ENCODE data around the gene CDCP2.
"Not testable (repeated sequence)": the region's sequence is repeated elsewhere in the genome, so short reads cannot be mapped to it uniquely, and the experiment has no call there.

Gene CDCP2

GRCh38 chr1:54115520-54115919, 37.3 kb downstream of the CDCP2 start:
- no peak for DNase-seq (ENCODE audit: low spot score)

DNA sequence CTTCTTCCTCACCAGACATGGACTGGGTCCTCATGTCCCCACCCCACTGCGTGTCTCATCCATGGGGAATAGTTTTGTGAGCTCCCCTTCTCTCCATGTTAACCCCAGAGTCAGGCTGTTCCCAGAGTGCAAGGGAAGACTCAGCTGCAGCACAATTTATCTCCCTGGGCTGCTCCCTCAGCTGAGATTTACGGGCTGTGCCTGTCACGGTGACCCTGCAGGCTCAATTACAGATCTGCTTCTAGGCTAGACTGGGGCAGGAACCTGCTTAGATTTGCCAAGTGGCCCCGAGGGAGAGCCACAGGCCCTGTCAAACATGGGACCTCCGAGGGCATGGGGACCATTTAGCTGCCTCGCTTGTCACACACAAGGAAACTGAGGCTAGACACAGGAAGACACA, 37.8 kb downstream of the CDCP2 start:
- no peak for DNase-seq (ENCODE audit: low spot score)

DNA sequence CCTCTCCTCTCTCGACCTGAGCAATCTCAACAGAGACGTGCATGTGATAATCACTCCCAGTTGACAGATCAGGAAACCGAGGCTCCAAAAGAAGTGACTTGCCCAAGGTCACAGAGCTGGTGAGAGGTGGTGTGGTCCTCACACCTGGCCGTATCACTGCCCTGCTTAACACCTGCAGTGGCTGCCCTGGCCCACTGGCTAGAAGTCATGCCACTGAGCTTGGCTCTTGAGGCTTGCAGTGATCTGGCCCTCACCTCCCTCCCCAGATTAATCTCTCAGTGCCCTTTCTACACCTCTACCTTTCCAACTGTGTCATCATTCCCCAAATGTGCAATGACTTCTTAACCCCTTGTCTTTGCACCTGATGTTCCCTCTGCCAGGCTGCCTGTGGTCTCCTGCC, 38.8 kb downstream of the CDCP2 start:
- no peak for DNase-seq (ENCODE audit: low spot score)

DNA sequence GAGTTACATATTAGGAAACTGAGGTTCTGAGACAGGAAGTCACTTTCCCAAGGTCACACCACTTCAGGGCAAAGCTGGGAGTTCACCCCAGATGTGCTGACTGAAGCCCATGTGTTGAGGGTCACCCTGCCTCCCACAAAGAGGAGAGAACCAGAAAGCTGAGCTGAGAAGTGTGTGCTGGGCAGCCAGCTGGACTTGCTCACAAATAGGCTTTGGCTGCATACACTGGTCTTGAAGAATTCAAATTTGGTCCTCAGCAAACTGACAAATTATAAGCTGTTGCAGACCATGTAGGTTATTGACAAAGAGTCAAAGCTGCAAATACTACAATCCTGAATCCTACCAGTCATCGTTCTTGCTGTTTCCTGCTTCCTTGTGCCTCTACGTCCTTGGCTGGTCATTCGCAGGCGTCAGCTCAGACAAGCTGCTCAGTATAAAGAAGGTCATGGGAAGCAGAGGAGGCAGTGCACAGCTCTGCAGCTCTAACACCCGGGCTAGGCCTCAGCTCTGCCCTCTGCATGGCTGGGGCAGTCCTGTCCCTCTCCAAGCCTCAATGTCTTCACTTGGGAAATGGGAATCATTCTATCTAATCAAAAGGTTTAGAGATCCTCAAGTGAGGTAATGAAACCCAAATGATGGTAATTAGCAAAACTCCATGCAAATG, 40.0 kb downstream of the CDCP2 start:
- DNase-seq (ENCODE audit: low spot score) = no peak

DNA sequence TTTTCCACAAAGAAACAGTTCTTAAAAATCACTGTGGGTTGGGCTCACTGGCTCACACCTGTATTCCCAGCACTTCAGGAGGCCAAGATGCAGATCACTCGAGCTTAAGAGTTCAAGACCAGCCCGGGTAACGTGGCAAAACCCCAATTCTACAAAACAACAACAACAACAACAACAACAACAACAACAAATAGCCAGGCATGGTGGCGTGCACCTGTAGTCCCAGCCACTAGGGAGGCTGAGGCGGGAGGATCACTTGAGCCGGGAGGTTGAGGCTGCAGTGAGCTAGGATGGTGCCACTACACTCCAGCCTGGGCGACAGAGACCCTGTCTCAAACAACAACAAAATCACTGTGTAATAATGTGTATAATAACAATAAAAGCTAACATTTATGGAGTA, 40.8 kb downstream of the CDCP2 start:
- DNase-seq (ENCODE audit: low spot score) = no peak

DNA sequence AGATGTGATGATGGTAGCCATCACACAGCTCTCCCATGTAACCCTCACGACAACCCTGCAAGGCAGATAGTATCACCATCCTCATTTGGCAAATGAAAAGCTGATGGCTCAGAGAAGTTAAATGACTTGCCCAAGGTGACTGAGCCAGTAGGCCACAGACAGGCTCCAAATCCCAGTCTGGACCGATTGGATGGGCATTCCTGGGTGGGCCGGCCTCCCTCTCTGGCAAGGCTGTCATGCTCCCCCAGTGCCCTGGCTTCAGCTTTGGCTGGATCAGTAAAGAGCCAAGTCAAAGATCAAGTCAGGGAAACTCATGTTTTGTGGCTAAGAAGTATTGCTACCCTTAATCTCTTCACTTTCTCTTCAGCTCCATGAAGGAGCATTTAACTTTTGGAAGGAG, 41.2 kb downstream of the CDCP2 start:
- DNase-seq (ENCODE audit: low spot score) = no peak

- DNase-seq (ENCODE audit: low spot score) = no peak
These were observed 41.8 kb downstream of the CDCP2 start for GRCh38 chr1:54110996-54111395.

GRCh38 chr1:54109129-54110090, 43.4 kb downstream of the CDCP2 start:
- DNase-seq (ENCODE audit: low spot score) = no peak

DNA sequence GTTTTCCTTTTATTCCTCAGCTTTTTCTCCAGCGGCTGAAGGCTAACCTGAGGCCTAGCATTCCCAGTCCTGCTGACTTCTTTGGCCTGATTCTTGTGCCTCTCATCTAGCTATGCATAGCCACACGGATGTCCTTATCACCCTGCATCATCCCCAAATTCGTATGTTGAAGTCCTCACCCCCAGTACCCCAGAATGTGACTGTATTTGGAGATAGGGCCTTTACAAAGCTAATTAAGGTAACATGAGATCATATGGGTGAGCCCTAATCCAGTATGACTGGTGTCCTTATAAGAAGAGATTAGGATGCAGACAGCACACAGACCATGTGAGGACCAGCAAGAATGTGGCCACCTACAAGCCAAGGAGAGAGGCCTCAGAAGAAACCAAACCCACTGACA, 44.6 kb downstream of the CDCP2 start:
- DNase-seq (ENCODE audit: low spot score) = no peak

DNA sequence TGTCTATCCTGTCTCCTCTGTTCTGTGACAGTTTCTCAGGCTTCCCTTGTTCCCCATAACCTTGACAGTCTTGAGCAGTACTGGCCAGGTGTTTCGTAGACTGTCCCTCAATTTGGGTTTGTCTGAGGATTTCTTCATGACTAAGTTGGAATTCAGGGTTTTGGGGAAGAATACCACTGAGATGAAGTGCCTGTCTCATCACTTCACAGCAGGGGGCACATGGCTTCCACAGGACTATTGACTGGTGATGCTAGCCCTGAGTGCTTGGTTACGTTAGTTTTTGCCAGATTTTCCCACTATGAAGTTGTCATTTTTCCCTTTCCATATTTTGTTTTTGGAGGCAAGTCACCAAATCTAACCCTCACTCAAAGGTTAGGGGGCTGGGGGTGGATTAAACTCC, 45.7 kb downstream of the CDCP2 start:
- DNase-seq (ENCODE audit: low spot score) = no peak

GRCh38 chr1:54105736-54106269, 47.0 kb downstream of the CDCP2 start:
- DNase-seq (ENCODE audit: low spot score) = no peak

DNA sequence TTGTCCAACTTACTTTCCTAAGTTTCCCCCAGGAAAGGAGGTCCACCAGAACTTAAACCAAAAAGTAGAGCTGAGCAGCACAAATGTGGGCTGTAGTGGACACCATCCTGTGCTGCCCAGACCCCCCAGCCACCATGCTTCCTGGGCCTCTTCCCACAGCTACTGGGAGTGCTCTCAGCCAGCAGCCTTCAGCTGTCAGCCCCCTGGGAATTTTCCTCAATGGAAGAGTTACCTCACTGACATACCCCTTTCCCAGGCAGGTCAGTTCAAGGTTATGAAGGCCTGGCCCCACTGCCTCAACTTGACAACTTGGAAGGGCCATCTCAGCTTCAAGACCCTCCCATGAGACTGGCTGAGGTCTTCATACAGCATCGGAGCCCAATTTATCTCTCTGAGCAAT, 47.7 kb downstream of the CDCP2 start:
- no peak for DNase-seq (ENCODE audit: low spot score)

- DNase-seq (ENCODE audit: low spot score) = not testable (repeated sequence)
These were observed 48.2 kb downstream of the CDCP2 start for GRCh38 chr1:54104613-54105012.

GRCh38 chr1:54103414-54103813, 49.4 kb downstream of the CDCP2 start:
- no peak for DNase-seq (ENCODE audit: low spot score)

- no peak for DNase-seq (ENCODE audit: low spot score)
These were observed 52.3 kb downstream of the CDCP2 start for GRCh38 chr1:54100500-54100899.

- DNase-seq (ENCODE audit: low spot score) = no peak
These were observed 53.7 kb downstream of the CDCP2 start for GRCh38 chr1:54099061-54099610.

DNA sequence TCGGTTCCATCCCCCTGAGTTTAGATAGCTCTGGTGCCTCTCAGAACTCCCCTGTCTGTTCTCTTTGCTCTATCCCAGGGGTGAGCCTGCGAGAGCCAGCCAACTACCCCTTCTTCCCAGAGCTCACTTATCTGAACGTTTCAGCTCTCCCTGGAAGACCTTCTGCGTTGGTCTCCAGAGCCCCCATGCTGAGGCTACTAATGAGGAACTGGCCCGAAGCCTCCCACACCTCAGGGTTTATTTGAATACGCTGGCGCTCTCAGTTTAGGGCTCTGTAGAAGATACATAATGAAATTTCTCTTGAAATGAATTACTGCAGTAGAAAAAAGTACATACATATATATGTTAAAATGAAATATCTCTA, 55.9 kb downstream of the CDCP2 start:
- DNase-seq (ENCODE audit: low spot score) = no peak

DNA sequence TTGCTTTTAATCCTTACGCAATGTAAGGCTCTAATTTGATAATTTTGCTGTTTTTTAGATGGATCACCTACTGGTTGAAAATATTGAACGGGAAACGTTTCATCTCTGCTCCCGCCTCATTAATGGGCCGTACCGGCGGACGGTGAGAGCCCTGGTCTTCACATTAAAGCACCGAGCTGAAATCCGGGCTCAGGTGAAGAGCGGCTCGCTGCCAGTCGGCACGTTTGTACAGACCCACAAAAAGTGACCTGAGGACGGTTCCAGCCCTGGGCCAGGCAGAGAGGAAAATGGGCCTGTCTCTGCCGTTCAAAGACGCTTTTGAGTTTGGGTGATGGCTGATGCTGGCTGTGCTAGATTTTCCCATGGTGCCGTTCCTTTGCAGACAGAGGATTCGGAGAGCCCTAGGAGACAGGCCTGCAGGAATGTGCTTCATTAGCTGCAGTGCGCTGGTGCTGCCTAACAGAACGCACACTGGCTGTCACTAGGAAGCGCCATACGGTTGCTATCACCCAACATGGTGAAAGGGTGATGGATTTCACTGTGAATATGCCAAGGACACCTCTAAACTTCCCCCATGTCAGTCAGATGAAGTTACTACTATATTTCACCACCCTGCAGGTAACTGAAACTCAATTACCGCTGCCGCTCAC, 56.4 kb downstream of the CDCP2 start:
- no peak for DNase-seq (ENCODE audit: low spot score)

- no peak for DNase-seq (ENCODE audit: low spot score)
These were observed 57.1 kb downstream of the CDCP2 start for GRCh38 chr1:54095546-54096226.

DNA sequence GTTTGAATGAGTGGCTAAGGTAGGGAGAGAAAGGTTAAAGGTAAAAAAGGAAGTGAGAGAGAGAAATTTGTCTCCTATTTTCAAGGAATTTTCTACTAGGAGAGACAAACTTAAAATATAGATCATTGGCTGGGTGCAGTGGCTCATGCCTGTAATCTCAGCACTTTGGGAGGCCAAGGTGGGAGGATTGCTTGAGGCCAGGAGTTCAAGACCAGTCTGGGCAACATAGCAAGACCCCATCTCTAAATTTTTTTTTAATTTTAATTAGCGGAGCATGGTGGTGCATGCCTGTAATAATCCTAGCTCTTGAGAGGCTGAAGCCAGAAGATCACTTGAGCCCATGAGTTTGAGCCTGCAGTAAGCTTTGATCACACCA, 58.1 kb downstream of the CDCP2 start:
- DNase-seq (ENCODE audit: low spot score) = not testable (repeated sequence)

- DNase-seq (ENCODE audit: low spot score) = no peak
These were observed 58.6 kb downstream of the CDCP2 start for GRCh38 chr1:54094001-54094729.

All from CD4-positive, alpha-beta T cell treated with Interleukin-2 at 100 ng/mL for 4 hours (primary cell).